Superior temporal gyrus (tissue), 1 donor: ENCODE results near the gene ARHGAP4.
A peak's percentile ranks its signal among the peaks of the same experiment; 100 is the strongest.

Source experiments
- DNase-seq: peaks from one replicate; pipeline ENCODE4 v3.0.0-alpha.2; 2016; ENCODE audit errors: extremely low spot score

Gene ARHGAP4

DNA sequence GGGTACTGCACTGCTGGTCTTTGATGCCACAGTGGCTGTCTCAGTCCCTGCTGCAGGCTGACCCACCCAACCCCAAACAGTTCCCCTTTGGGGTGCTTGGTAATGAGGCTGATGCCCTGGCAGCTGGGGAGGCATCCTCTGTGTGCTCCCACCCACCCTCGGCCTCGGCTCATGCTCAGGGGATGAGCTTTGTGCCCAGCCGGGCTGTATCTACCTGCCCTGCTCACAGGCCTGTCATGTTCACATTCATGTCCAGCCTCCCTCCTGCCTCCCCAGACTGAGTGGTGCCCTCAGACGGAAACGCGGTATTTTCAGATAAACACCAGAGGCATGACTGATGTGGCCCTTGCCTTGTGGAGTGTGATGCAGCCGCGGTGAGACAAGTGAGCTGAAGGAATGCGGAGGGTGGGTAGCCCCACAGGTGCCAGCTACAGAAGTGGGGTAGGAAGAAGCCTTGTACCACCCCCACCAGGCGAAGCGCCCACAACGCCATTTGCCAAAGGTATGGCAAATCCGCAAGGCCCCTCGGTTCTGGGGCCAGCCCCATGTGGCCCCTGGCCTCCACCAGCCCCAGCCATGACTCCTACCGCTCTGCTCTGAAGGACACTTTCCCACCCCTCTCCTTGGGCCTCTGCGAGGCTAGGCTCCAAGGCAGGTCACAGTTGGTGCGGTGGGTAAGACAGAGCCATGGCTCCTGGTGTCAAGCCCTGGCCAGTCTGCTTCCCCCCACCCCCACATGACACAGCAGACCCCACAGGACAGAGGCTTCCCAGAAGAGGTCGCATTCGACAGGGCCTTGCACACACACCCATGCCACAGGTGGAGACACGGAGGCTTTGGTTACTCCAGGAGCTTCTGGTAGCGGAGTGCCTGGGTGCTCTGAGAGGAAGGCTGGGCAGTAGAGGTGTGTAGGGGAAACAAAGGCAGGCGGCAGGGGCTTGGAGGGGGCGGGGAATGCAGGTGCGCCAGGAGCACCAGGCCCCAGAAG, 20.2 kb upstream of the ARHGAP4 start:
- DNase-seq, result no peak

- DNase-seq, result no peak
These were observed 18.7 kb upstream of the ARHGAP4 start for GRCh38 chrX:153944800-153945150.

- DNase-seq, result no peak
These were observed 18.2 kb upstream of the ARHGAP4 start, which contains the start of gene RENBP for GRCh38 chrX:153944140-153944799. Gene RENBP (minus strand): TSS chrX:153944643. CDS start chrX:153944610, 33 bp downstream.

- DNase-seq, result no peak
These were observed 15.5 kb upstream of the ARHGAP4 start for GRCh38 chrX:153941336-153942252.

DNA sequence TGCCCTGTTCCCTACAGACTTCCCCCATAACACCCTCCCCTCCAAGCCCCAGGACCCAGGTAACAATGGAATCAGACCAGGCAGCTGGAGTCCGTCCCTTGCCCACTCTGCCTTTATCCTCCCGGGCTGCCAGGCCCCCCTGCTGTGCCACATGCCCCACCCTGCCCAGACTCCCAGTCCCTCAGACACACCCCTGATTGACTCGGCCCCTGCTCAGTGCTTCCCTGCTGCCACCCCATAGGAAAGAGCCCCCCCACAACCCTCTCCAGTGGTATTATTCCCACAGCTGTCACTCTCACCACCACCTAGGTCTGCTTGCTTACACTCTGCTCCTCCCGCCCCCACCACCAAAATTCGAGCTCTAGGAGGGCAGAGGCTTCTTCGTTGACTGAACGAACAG, 13.5 kb upstream of the ARHGAP4 start:
- DNase-seq, result no peak

GRCh38 chrX:153938226-153938786, 12.2 kb upstream of the ARHGAP4 start:
- no peak for DNase-seq

DNA sequence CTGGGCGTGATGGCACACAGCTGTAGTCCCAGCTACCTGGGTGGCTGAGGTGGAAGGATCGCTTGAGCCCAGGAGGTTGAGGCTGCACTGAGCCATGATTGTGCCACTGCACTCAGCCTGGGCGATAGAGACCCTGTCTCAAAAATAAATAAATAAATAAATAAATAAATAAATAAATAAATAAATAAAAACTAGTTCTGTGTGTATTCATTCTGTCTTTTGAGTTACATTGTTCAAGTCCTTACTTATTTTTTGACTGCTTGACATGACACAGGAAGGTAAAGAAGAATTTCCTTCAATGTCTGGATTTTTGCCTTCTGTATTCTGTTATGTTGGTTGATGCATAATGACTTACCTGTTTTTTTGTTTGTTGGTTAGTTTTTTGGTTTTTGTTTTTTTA, 11.0 kb upstream of the ARHGAP4 start:
- DNase-seq, result no peak

DNA sequence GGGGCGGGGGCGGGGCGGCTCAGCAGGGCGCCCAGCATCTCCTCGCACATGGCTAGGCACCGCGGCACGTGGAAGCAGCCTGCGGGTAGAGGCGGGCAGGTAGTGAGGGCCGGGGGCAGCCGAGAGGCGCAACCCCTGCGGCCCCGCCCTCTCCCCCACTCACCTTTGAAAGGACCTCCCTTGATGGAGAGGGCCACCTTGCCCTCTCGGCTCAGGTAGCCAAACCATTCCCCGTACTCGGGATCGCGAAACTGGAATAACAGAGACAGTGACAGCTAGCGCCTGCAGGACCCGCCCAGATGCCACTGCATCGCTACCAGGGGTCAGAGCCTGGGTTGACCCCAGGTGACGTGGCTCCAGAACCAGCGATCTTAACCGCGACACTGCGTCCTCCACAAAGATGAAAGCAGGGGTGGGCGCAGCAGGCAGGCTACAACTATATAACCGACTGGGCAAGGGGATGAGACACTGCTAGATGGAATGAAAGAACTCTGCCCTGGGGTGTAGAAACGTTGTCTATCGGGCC, 9.3 kb upstream of the ARHGAP4 start:
- DNase-seq, result no peak

GRCh38 chrX:153934762-153935325, 8.8 kb upstream of the ARHGAP4 start, which contains the start of gene NAA10:
Gene NAA10 (minus strand): TSS chrX:153935037. CDS start chrX:153934904, 133 bp downstream.
- DNase-seq, result peak; percentile 54

DNA sequence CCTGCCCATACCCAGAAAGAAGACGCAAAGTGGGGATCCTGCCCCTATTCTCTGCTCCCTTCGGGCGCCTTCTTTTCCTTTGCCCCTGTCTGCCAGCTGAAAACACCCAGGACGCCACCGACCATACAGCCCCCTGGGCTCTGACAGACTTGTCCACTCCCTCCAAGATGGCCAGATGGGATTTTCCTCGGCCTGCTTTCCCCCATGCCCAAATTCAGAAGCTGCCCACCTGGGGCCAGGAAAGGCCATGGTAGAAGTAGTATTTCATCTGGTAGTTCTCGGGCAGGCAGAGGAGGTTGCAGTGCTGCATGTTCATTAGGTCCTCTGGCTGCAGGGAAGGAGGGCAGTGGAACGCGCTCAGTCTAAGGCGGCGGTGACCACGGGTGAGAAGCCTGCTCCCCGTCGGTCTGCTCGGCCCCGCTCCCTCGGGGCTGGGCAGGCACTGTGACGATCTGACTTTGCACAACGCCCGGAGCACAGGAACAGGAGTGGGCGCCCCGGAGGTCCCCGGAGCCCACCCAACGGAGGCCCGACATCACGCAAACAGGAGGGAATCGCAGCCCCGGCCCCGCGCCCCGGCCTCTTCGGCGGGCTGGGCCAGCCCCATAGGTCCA, 8.2 kb upstream of the ARHGAP4 start:
- DNase-seq, result no peak

DNA sequence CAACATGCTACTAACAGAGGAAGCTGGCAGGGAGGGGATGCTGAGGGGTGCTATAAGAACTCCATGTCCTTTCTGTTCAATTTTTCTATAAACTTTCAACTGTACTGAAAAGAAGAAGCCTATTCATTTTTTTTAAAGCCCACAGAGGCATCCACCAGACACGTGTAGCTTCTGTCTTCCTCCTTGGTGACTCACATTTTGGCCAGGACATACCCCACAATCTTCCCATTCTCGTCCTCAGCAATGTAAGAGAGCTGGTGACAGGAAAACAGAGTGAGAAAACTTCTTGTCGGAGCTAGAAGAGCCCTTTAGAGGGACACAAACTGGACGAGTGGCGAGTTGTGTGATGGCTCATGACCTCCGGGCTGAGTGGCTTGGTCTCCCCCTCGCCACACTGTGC, 7.7 kb upstream of the ARHGAP4 start:
- DNase-seq, result no peak

DNA sequence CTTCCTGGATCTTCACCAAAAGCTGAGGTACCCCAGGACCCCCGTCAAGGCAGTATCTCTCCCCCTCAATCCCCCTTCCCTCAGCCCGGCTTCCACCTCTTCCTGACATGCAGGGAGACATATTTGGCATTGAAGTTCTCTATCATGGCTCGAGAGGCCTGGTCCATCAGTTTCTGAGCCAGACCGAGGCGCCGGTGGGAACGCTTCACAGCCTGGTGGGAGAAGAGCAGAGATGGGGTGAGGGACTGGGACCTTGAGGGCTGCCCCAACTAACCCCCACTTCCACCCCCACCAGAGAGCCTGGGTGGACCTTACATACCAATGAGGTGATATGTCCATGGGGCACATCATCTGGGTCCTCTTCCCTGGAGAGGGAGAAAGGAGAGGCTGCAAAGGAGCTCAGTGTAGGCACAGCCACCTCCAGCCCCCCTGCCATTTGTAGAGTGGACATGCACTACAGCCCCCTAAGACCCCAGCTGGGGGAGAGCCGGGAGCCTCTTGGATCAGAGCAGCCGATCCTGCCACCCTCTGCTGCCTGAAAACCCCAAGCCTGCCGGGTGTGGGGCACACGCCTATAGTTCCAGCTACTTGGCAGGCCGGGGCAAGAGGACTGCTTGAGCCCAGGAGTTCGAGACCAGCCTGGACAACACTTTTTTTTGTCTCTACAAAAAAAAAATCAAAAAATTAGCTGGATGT, 6.3 kb upstream of the ARHGAP4 start:
- DNase-seq, result no peak

DNA sequence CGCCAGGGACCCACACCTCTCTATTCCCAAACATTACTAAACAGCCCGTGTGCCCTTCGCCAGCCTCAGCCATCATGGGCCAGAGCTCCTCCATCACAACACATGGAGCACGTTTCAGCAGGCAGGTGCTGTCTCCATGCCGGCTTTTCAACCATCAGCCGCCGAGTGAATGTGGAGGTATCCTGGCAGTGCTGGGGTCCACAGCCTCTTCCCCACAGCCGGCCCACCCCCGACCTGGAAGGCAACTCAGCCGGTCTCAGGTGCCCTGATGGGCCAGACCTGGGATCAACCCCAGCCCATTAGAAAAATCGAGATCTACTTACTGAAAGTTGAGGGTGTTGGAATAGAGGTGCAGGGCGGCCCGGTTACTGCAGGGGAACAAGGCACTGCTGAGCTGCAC, 5.7 kb upstream of the ARHGAP4 start:
- no peak for DNase-seq

DNA sequence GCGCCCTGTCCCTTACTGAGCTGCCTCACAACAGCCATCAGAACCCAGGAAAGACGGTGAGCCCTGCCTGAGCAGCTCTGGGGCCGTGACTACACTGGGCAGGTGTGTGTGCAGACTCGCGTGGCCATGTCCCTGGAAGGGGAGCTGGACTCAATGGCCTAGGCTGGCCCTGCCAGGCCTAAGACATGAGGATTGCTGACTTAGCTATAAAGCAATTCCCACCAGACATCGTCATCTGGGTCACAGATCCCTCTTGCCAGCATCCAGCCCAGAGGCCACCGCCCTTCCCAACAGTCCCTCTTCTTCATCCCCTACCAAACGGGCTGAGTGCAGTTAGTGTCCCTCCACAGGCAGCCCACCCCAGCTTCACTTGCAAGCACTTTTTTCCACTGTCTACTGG, 5.1 kb upstream of the ARHGAP4 start:
- no peak for DNase-seq

DNA sequence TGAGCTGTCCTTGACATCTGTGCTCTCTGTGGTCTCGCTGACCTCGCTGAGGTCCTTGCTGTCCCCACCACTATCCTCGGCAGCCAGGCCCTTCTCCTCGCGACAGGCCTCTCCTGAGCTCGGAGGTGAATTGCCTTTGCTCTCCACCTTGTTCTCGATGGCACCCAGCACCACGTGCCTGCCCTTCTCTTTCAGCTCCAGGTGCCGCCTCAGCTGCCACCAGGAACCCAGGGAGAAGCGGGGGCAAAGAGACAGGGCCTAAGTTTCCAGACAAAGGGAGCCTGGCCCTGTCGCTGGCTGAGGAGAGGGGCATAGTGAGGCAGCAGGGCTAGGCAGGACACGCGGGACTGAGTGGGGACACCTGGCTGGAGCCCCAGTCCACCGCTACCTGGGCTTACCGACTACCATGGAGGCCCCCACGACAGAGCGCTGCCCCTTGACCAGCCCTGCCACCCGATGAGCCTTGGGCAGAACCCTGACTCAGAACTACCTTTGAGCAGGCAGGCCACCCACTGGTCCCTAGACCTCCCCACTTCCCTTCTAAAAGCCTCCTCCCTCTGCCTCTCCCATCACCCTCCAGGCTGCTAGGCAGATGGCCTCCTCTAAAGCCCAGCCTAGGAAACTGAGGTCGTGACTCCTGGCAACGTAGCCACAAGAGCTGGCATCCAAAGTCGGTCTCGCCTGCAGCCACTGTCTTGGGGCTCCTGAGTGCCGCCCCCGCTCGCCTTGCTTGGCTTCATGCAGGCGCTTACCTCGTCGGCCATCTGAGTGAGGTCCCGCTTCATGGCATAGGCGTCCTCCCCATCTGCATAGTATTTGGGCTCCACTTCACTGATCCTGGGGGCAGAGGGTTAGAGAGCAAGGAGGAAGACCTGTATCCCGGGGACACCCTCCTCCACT, 4.2 kb upstream of the ARHGAP4 start:
- no peak for DNase-seq

DNA sequence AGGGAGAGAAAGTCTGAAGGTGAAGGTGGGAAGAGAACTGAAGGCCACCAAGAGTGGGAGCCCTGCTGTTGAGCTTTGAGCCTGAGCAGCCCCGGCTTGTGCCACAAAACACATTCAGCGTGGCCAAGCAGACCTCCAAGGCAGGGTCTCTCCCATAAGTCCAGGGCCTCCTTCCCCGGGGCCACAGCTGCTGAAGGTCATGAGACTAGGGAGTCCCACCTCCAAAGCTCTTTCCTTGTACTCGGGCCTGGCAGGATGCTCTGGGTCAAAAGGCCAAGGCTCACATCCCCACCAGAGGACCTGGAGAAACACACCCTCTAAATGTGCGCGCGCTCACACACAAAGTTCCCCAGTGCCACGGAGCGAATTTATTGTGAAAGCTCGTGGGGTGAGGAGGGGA, 3.5 kb upstream of the ARHGAP4 start:
- no peak for DNase-seq

GRCh38 chrX:153928846-153929245, 2.8 kb upstream of the ARHGAP4 start:
- DNase-seq, result no peak

- DNase-seq, result peak; percentile 91
These were observed 2.1 kb upstream of the ARHGAP4 start for GRCh38 chrX:153927922-153928760.
